Measurements from ENCODE around the gene GLDN. TPM values are rescaled to one million over a fixed set of nuclear protein-coding genes. Genes with fewer than 3 reads are reported as not detected.

Gene GLDN
- total RNA-seq, 1 experiment from 2014 or later: not detected

GRCh38 chr15:51348688-51349087 is 7.2 kb downstream of the GLDN start:
- in situ Hi-C loops (cut with HindIII; ENCODE audit: low pct_unique_long_range_greater_than_20kb, low sequenced_read_pairs): no loop called here
- DNase-seq (ENCODE audit: low read depth): no peak

GRCh38 chr15:51349156-51349844 is 7.8 kb downstream of the GLDN start:
- DNase-seq (ENCODE audit: low read depth): no peak
- in situ Hi-C loops (cut with HindIII; ENCODE audit: low pct_unique_long_range_greater_than_20kb, low sequenced_read_pairs): no loop called here

- DNase-seq (ENCODE audit: low read depth): no peak
- in situ Hi-C loops (cut with HindIII; ENCODE audit: low pct_unique_long_range_greater_than_20kb, low sequenced_read_pairs): no loop called here
Observed at GRCh38 chr15:51350723-51351122, 9.3 kb downstream of the GLDN start.

- no peak for DNase-seq (ENCODE audit: low read depth)
- in situ Hi-C loops (cut with HindIII; ENCODE audit: low pct_unique_long_range_greater_than_20kb, low sequenced_read_pairs): no loop called here
Observed at GRCh38 chr15:51353976-51354375, 12.5 kb downstream of the GLDN start.

GRCh38 chr15:51355096-51355495 is 13.6 kb downstream of the GLDN start:
- DNase-seq (ENCODE audit: low read depth): no peak
- in situ Hi-C loops (cut with HindIII; ENCODE audit: low pct_unique_long_range_greater_than_20kb, low sequenced_read_pairs): no loop called here

GRCh38 chr15:51356147-51356546 is 14.7 kb downstream of the GLDN start:
- in situ Hi-C loops (cut with HindIII; ENCODE audit: low pct_unique_long_range_greater_than_20kb, low sequenced_read_pairs): no loop called here
- no peak for DNase-seq (ENCODE audit: low read depth)

GRCh38 chr15:51356983-51357382 is 15.5 kb downstream of the GLDN start:
- in situ Hi-C loops (cut with HindIII; ENCODE audit: low pct_unique_long_range_greater_than_20kb, low sequenced_read_pairs): no loop called here
- DNase-seq (ENCODE audit: low read depth): no peak

GRCh38 chr15:51359981-51360380 is 18.5 kb downstream of the GLDN start:
- in situ Hi-C loops (cut with HindIII; ENCODE audit: low pct_unique_long_range_greater_than_20kb, low sequenced_read_pairs): no loop called here
- no peak for DNase-seq (ENCODE audit: low read depth)

GRCh38 chr15:51363383-51363782 is 21.9 kb downstream of the GLDN start:
- in situ Hi-C loops (cut with HindIII; ENCODE audit: low pct_unique_long_range_greater_than_20kb, low sequenced_read_pairs): no loop called here
- no peak for DNase-seq (ENCODE audit: low read depth)

GRCh38 chr15:51365417-51365816 is 24.0 kb downstream of the GLDN start:
- in situ Hi-C loops (cut with HindIII; ENCODE audit: low pct_unique_long_range_greater_than_20kb, low sequenced_read_pairs): no loop called here
- no peak for DNase-seq (ENCODE audit: low read depth)

- DNase-seq (ENCODE audit: low read depth): no peak
- in situ Hi-C loops (cut with HindIII; ENCODE audit: low pct_unique_long_range_greater_than_20kb, low sequenced_read_pairs): no loop called here
Observed at GRCh38 chr15:51366071-51366470, 24.6 kb downstream of the GLDN start.

- in situ Hi-C loops (cut with HindIII; ENCODE audit: low pct_unique_long_range_greater_than_20kb, low sequenced_read_pairs): no loop called here
- DNase-seq (ENCODE audit: low read depth): no peak
Observed at GRCh38 chr15:51366920-51367319, 25.5 kb downstream of the GLDN start.

- no peak for DNase-seq (ENCODE audit: low read depth)
- in situ Hi-C loops (cut with HindIII; ENCODE audit: low pct_unique_long_range_greater_than_20kb, low sequenced_read_pairs): no loop called here
Observed at GRCh38 chr15:51367322-51367976, 26.0 kb downstream of the GLDN start.

GRCh38 chr15:51368307-51368706 is 26.9 kb downstream of the GLDN start:
- DNase-seq (ENCODE audit: low read depth): no peak
- in situ Hi-C loops (cut with HindIII; ENCODE audit: low pct_unique_long_range_greater_than_20kb, low sequenced_read_pairs): no loop called here

GRCh38 chr15:51368751-51369450 is 27.4 kb downstream of the GLDN start:
- no peak for DNase-seq (ENCODE audit: low read depth)
- in situ Hi-C loops (cut with HindIII; ENCODE audit: low pct_unique_long_range_greater_than_20kb, low sequenced_read_pairs): no loop called here

- no peak for DNase-seq (ENCODE audit: low read depth)
- in situ Hi-C loops (cut with HindIII; ENCODE audit: low pct_unique_long_range_greater_than_20kb, low sequenced_read_pairs): no loop called here
Observed at GRCh38 chr15:51369451-51369761, 28.0 kb downstream of the GLDN start.

GRCh38 chr15:51371266-51371665 is 29.8 kb downstream of the GLDN start:
- DNase-seq (ENCODE audit: low read depth): no peak
- in situ Hi-C loops (cut with HindIII; ENCODE audit: low pct_unique_long_range_greater_than_20kb, low sequenced_read_pairs): no loop called here

- in situ Hi-C loops (cut with HindIII; ENCODE audit: low pct_unique_long_range_greater_than_20kb, low sequenced_read_pairs): no loop called here
- DNase-seq (ENCODE audit: low read depth): no peak
Observed at GRCh38 chr15:51374131-51374530, 32.7 kb downstream of the GLDN start.

- in situ Hi-C loops (cut with HindIII; ENCODE audit: low pct_unique_long_range_greater_than_20kb, low sequenced_read_pairs): no loop called here
- DNase-seq (ENCODE audit: low read depth): no peak
Observed at GRCh38 chr15:51375966-51376640, 34.6 kb downstream of the GLDN start.
